Measurements from ENCODE around the gene GNA15.

The GNA15 gene

GRCh38 chr19:3106509-3107141, 29.2 kb upstream of the GNA15 start:
- no peak for DNase-seq

DNA sequence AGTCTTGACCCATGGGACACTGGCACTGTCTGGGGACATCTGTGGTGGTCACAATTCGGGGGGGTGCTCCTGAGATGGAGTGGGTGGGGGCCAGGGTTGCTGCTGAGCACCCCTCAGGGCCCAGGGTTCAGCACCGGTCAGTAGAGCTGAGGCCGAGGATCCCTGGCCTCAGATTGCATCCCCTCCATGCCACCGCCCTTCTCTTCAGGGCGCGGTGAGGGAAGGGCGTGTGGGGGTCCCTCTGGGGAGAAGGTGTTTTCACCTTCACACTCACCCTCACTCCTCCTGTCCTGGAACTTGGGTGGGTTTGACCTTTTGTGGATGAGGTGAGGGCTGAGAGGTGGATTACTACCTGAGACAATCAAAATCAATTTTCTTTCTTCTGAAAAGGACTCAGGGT, 28.2 kb upstream of the GNA15 start:
- no peak for DNase-seq

DNA sequence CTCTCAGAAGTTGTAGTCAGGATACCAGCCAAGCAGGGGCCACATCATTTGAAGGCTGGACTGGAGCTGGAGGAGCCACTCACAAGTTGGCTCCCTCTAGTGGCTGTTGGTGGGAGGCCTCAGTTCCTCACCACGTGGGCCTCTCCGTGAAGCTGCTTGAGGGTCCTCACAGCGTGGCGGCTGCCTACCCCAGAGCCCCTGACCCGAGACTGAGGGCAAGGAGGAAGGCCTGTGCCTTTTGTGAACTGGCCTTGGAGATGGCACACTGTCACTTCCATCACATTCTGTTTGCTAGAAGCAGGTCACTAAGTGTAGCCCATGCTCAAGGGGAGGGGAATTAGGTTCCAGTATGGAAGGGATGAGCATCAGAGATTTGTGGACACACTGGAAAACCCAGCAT, 27.1 kb upstream of the GNA15 start:
- peak; percentile 89 for DNase-seq

- no peak for DNase-seq
Measured at GRCh38 chr19:3109491-3109890, 26.3 kb upstream of the GNA15 start.

DNA sequence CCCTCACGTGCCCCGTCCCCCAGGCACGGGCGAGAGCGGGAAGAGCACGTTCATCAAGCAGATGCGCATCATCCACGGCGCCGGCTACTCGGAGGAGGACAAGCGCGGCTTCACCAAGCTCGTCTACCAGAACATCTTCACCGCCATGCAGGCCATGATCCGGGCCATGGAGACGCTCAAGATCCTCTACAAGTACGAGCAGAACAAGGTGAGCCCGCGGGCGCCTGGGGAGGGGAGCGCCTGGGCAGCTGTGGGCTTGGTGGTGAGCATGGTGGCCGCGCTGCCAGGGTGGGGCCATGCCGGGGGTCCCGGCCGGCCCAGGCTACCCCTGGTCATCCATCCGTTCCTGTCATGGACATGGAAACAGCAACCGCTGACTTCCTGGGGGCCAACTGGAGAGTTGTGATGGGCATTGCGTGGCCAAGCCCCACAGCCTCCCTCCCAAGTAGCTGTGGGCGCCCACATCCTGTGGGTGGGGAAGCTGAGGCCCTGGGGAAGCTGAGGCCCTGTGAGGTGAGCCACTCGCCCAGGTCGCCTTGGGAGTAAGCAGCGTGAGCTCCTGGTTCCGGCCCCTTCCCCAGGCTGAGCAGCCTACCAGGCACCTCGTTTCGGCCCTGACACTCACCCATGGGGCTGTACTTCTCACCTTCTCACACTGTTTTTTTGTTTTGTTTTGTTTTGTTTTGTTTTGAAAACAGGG, 25.6 kb upstream of the GNA15 start:
- no peak for DNase-seq

DNA sequence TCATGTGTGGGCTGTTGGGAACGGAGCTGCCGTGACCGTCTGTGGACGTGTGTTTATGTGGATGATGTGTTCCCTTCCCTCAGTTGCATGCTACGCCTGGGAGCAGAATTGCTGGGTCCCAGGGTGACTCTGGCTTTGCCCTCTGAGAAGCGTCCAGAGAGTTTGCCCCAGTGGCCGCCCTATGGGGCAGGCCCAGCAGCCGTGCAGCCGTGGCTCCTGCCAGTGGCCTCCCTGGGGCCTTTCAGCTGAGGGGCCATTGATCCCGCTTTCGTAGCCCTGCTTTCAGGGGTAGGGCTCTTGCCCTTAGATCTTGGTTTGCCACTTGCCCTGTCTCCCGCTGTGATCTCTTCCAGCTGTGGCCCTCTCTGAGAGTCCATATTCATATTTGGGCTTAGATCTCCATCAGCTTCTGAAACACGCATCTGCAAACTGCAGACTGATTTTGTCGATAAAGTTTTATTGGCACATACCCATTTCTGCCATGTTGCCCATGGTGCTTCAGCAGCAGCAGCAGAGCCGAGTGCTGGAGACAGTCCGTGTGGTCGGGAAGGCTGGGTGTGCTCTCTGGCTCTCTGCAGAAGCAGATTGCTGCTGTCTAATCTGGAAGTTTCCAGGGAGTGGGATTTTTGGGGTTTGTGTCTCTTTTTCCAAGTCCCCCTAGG, 24.1 kb upstream of the GNA15 start:
- DNase-seq = no peak

DNA sequence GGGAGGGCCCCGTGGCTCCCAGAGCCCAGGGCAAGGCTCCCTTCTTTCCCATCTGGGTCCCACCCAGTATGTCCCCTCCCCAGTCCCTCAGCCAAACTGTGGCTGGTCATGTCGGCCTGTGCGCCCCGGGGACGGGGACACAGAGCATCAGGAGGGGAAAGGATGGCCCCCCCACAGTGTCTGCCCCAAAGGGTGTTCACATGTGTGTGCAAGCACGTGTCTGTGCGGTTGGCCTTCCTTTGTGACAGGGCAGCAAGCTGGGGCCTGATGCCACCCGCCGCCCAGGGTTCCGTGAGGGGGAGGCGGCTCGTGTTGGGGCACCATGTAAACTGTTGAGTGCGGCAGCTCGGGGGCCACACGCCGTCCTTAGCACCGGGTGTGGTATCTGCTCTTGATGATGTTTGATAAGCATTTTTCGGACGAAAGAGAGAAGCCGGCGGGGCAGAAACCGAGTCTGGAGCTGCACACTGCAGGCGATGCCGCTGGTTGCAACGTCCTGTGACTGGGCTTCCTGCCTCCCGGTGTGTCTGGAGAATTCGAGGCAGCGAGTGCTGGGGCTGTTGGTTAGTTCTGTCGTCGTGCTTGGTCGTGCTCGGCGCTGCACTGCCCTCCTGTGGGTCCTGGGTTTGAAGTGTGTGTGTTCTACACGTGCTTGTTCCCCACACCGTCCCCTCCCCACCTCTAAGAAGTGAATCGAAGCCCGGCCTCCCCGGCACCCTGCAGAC, 23.3 kb upstream of the GNA15 start:
- no peak for DNase-seq

GRCh38 chr19:3113100-3114017, 22.5 kb upstream of the GNA15 start:
- no peak for DNase-seq

GRCh38 chr19:3114018-3114726, 21.7 kb upstream of the GNA15 start:
- no peak for DNase-seq

GRCh38 chr19:3114811-3115210, 21.0 kb upstream of the GNA15 start:
- no peak for DNase-seq

- DNase-seq = no peak
Measured at GRCh38 chr19:3115411-3115810, 20.4 kb upstream of the GNA15 start.

DNA sequence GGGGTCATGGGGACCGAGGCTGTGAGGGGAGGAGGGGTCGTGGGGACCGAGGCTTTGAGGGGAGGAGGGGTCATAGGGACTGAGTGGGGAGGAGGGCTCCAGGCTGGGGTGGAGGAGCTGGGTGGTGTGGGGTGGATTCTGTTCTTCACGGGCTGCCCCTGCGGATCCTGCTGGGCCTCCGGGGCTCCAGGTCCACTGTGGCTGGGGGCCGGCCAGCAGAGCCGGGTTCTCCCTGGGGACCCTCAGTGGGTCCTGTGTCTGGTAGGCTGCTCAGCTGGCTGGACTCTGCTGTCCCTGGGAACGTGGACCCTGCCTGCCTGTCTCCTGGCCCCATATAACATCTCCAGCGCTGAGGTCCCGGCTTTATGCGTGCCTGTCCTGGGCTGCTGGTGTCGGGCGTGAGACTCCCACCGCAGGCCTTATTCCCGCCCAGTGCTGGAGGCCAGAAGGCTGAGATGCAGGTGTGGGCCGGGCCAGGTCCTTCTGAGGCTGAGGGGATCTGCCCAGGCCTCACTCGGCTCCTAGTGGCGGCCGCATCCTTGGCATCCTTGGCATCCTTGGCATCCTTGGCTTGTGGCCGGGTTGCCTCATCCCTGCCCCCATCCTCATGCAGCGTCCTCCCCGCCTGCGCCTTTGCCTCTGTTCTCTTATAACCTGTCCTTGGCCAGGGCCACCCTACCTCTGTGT, 19.8 kb upstream of the GNA15 start:
- no peak for DNase-seq

GRCh38 chr19:3116621-3117020, 19.2 kb upstream of the GNA15 start:
- no peak for DNase-seq

DNA sequence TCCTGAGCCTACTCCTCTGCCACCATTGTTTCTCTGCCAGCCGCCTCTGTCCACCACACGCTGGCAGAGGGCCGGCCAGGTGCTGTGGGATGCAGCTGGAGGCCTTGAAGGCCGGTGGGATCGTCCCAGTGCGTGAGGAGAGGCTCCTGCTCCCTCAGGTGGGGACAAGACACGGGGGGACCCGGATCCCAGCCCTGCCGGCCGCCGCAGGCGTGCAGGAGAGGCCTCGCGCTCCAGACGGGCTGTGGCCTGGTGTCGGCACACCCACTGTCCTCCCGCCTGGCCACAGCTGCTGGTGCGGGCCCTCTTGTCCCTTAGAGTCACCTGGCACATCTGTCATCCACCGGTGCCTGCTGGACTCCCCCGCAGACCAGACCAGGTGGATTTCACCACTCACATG, 18.1 kb upstream of the GNA15 start:
- DNase-seq = no peak

DNA sequence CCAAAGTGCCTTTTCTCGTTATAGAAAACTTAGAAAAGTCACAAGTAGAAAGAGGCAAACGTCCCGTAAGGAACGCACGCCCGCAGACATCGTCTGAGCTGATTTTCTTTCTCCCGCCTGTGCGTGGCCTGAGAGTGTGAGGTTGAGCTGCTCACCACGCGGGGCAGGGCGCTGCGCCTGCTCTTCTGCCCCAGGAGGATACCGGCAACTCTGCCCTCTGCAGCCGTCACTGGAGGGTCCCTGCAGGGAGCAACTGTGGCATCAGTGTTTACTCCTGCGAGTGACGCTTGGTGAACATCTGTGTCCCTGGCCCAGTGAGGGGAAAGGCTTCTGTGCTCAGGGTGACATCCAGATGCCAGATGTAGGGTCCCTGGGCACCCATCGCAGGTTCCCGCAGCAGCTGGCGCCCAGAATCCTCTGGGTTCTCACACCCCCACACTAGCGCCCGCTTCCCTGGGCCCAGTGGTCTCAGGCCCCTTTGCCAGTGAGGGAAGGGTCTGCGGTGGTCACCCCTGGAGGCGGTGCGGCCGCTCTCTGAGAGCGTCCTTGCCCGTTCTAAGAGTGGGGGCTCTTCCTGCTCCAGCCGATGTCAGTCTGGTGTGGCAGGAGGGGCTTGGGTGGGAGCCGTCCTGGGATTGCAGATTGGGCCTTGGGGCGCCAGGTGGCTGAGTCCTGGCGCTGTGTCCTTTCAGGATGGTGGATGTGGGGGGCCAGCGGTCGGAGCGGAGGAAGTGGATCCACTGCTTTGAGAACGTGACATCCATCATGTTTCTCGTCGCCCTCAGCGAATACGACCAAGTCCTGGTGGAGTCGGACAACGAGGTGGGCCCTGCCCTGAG, 17.4 kb upstream of the GNA15 start:
- no peak for DNase-seq

DNA sequence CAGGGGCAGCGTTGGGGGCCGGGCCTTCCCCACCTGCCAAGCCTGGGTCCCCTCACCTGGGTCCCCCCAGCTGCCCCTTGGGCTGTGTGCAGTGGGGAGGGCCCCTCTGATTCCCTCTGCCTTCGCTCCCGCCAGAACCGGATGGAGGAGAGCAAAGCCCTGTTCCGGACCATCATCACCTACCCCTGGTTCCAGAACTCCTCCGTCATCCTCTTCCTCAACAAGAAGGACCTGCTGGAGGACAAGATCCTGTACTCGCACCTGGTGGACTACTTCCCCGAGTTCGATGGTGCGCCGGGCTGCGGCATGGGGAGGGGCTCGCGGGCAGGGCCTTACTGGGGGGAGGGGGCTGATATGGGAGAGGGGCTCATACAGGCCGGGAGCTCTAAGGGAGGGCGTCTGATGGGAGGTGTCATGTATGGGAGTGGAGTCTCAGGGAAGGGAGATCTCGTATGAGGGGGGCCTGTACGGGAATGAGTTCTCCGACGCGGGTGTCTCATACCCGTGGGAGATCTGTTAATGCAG, 16.7 kb upstream of the GNA15 start:
- DNase-seq = no peak

DNA sequence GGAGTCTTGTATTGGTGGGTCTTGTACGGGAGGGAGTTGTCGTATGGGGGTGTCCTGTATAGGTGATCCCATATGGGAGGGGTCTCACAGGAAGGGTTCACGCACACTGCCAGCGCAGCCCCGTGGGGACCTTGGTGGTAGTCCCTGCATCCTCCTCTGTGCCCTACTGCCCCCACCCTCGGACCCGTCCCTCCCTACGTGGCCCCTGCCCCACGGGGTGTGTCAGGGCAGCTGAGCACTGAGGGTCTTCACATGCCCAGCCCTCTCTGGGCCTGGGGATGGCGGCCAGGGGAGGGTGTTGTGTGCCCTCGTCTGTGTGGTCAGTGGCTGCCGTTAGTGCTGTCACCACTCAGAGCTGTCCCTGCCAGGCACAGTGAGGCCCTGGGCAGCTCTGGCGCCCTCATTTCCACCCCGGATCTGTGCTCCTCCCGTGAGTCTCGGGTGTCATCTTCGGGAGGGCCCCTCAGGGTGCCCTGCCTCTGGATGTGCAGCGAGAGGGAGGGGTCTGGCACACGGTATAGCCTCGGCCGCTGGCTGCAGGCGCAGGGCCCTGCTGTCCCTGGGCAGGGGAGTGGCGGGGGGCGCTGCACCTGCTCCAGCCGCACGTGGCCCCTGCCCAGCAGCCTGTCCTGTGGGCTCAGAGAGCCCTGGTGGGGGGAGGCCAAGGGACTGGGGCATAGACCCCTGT, 16.0 kb upstream of the GNA15 start:
- DNase-seq = no peak

GRCh38 chr19:3120611-3121276, 15.1 kb upstream of the GNA15 start:
- no peak for DNase-seq

- DNase-seq = no peak
Measured at GRCh38 chr19:3121396-3121795, 14.4 kb upstream of the GNA15 start.

All from activated effector memory CD4-positive, alpha-beta T cell treated with anti-CD3 and anti-CD28 coated beads, Interleukin-2, amount 50 U/mL, for 16 hours (primary cell).